ENCODE results near the gene SLC6A6. TPM values are rescaled to one million over a fixed set of nuclear protein-coding genes. Genes with fewer than 3 reads are reported as not detected.

The SLC6A6 gene
- total RNA-seq, 1 donor from 2014 or later: 35.4 TPM

GRCh38 chr3:14538451-14539088 is 136.2 kb downstream of the SLC6A6 start:
- Histone ChIP-seq H3K4me3 (peak overlapping the region; percentile 71), H3K9me3 (replicated peaks) (no peaks in the 10 kb centered on the region), H3K27ac (replicated peaks) (peak overlapping the region; percentile 91), H3K36me3 (no peaks in the 10 kb centered on the region), H3K4me1 (peaks cover 82% of the 10 kb centered on the region), H3K27me3 (ENCODE audit: low read depth) (no peaks in the 10 kb centered on the region)
- intact Hi-C loops (cut with micrococcal nuclease): no loop called here
- TF ChIP-seq, protein P1, sequence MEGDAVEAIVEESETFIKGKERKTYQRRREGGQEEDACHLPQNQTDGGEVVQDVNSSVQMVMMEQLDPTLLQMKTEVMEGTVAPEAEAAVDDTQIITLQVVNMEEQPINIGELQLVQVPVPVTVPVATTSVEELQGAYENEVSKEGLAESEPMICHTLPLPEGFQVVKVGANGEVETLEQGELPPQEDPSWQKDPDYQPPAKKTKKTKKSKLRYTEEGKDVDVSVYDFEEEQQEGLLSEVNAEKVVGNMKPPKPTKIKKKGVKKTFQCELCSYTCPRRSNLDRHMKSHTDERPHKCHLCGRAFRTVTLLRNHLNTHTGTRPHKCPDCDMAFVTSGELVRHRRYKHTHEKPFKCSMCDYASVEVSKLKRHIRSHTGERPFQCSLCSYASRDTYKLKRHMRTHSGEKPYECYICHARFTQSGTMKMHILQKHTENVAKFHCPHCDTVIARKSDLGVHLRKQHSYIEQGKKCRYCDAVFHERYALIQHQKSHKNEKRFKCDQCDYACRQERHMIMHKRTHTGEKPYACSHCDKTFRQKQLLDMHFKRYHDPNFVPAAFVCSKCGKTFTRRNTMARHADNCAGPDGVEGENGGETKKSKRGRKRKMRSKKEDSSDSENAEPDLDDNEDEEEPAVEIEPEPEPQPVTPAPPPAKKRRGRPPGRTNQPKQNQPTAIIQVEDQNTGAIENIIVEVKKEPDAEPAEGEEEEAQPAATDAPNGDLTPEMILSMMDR (IDR thresholded peaks at IDR 0.05; ENCODE audit: borderline replicate concordance): no peak
- no peak for DNase-seq

Other genes starting within 250 kb of the SLC6A6 start
- 10.4 TPM for gene XPC, start 224.0 kb upstream of the SLC6A6 start, total RNA-seq
- 16.8 TPM for gene LSM3, start 223.8 kb upstream of the SLC6A6 start, total RNA-seq
- gene GRIP2, start 137.7 kb downstream of the SLC6A6 start, total RNA-seq: 59.1 TPM
- 11.9 TPM for gene CCDC174, start 249.2 kb downstream of the SLC6A6 start, total RNA-seq

Data from left ventricle myocardium inferior (tissue), 1 donor.